ENCODE results near the gene COPZ2.

DNA sequence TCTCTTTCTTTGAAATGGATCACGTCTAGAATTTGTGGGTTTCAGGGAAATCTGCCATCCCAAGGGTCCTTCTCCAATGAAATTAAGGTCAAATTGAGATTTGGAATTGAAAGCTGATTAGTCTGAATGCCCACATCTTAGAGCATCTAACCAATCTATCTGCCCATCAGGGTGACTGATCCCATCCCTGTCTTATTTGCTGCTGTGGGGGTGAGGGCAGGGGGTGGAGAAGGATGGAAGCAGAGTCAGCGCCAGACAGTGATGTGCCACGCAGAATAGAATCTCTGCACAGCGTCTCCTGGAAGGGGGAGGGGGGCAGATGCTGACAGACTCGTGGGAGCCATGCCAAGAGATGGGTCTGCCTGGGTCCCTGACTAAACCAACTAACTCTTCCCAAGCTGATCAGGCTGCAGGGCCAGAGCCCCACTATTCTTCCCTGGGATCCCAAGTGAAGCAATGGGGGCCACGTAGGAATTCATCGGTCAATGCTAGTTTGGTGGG, 34.6 kb downstream of the COPZ2 start:
- TF ChIP-seq POLR2AphosphoS5 (IDR thresholded peaks at IDR 0.05; ENCODE audit: low read depth, low read length), result no peak
- TF ChIP-seq POLR2A (IDR thresholded peaks at IDR 0.05; ENCODE audit: low read depth, low read length), result no peak
- TF ChIP-seq TAF1 (IDR thresholded peaks at IDR 0.05; ENCODE audit: low read depth, low read length), result no peak
- TF ChIP-seq PAX5 (IDR thresholded peaks at IDR 0.05; ENCODE audit: insufficient read depth, low read length, severe bottlenecking), result no peak
- no peak for TF ChIP-seq POU2F2 (IDR thresholded peaks at IDR 0.05; ENCODE audit: low read depth, low read length)
